Pancreas (tissue), 10 donors: ENCODE measurements around the gene COL11A1. TPM values are rescaled to one million over a fixed set of nuclear protein-coding genes. Genes with fewer than 3 reads are reported as not detected.

Source experiments
- ATAC-seq, 4 donors: fragments of 200-7000 bp; cut with Tn5 transposase; one replicate each; pipeline versions ENCODE4 v1.8.0 to v1.9.1; 2020; ENCODE audit warnings: mild to moderate bottlenecking in 4 of 4, moderate library complexity in 4 of 4
- DNase-seq, 6 donors: peaks; one replicate each; pipeline ENCODE4 v3.0.0-alpha.2; 2020
- FAIRE-seq: peaks from 2 replicates; lab custom pipeline; 2012; peaks lifted over from hg19 to GRCh38; lab: Jason Lieb, UNC
- H3K27ac ChIP-seq, 4 donors: fragments of 200-600 bp; sonication (generic); 1 replicate in 3 of 4; 2 replicates in 1 of 4; pipeline versions ENCODE4 v1.5.0 to v1.8.0; 2020
- H3K27me3 ChIP-seq, 4 donors: fragments of 200-600 bp; one replicate each; pipeline ENCODE4 v1.8.0; 2021
- H3K36me3 ChIP-seq, 3 donors: fragments of 200-600 bp; sonication (generic) in 1 of 3; one replicate each; pipeline versions ENCODE4 v1.5.0 to v1.8.0; 2020 to 2021
- H3K4me1 ChIP-seq, 3 donors: fragments of 200-600 bp; one replicate each; pipeline ENCODE4 v1.8.0; 2021
- H3K4me3 ChIP-seq, 4 donors: fragments of 200-600 bp; sonication (generic) in 2 of 4; one replicate each; pipeline versions ENCODE4 v1.5.0 to v1.8.0; 2020 to 2021
- H3K9me3 ChIP-seq, 4 donors: fragments of 200-600 bp; one replicate each; pipeline ENCODE4 v1.8.0; 2021
- CTCF ChIP-seq, 4 donors: fragments of 200-600 bp; sonication (generic) in 3 of 4; IDR thresholded peaks; one replicate each; pipeline versions ENCODE4 v1.5.0 to v1.8.0; 2021; ENCODE audit warnings: antibody characterized with exemption in 4 of 4
- WGBS, 2 donors: extraction: QIAGEN DNeasy Blood & Tissue Kit; methylation state at CpG; one replicate each; pipeline ENCODE4 v1.1.7; 2013; 5-methylcytosine and 5-hydroxymethylcytosine counted together
- intact Hi-C, 3 donors: fragments of 100-400 bp; cut with DNase I; formaldehyde crosslinking; loops; one replicate each; pipeline versions ENCODE4 v1.11.1 to v1.14.2; 2022
- polyA plus RNA-seq, 2 donors: library from polyadenylated mRNA; stranded (reverse); fragments of 200-250 nt; gene quantifications; one replicate each; pipeline ENCODE4 v1.2.3, GENCODE V29; 2013
- total RNA-seq, 6 donors: library from RNA; stranded (reverse); fragmentation: NEBNext Ultra II Directional in 4 of 6; extraction: Animal tissue kit (Norgen Biotek cat#: 25700) in 4 of 6; gene quantifications; one replicate each; pipeline versions ENCODE4 v1.2.1 to v1.2.4, GENCODE V29; 2021 to 2023
- donor health status: healthy with polysubstance abuse.
- donor health status: DM: no; HTN: no; CAD: no; lungs with moderate emphysema.
- donor health status: DM: no; HTN: no; CAD: no.
- donor health status: control.
- donor health status: control.
- donor health status: Bipolar disorder and iron deficiency.
- donor health status: DM: yes; HTN: yes; CAD: no.
- donor health status: DM: no; HTN: no; CAD: no.
- donor health status: DM: no; HTN: no; CAD: no.
- donor health status: DM: yes; HTN: yes; CAD: no.

The COL11A1 gene
- total and polyA plus RNA-seq, 8 donors, result 0.08 to 5.7 (median 0.38) TPM; not detected in 1

- DNase-seq, result no peak
Observed at GRCh38 chr1:103101399-103101798, 6.9 kb downstream of the COL11A1 start.

GRCh38 chr1:103089221-103089620 lies 19.1 kb downstream of the COL11A1 start:
- no peaks in the 10 kb centered on the region for H3K4me1 ChIP-seq
- 57 to 63% methylated on average over 2 of the region's 2 CpGs for WGBS, 2 donors
- no peak overlapping the region for H3K27ac ChIP-seq
- no peak for ATAC-seq
- no peaks in the 10 kb centered on the region for H3K36me3 ChIP-seq
- DNase-seq, result no peak
- no peak for FAIRE-seq
- intact Hi-C loops, result no loop called here
- no peaks in the 10 kb centered on the region for H3K27me3 ChIP-seq
- no peaks in the 10 kb centered on the region for H3K9me3 ChIP-seq
- no peak overlapping the region for H3K4me3 ChIP-seq
- no peak for TF ChIP-seq CTCF (IDR thresholded peaks at IDR 0.05)

More at GRCh38 chr1:103101399-103101798, 6.9 kb downstream of the COL11A1 start:
- ATAC-seq (no peak), FAIRE-seq (no peak)
- Histone ChIP-seq H3K27ac (no peak overlapping the region), H3K27me3 (no peaks in the 10 kb centered on the region), H3K4me1 (no peaks in the 10 kb centered on the region), H3K9me3 (no peaks in the 10 kb centered on the region), H3K4me3 (no peak overlapping the region), H3K36me3 (no peaks in the 10 kb centered on the region)
- 55 to 64% methylated on average over 1 of the region's 1 CpG for WGBS, 2 donors
- TF ChIP-seq CTCF (IDR thresholded peaks at IDR 0.05), result no peak
- intact Hi-C loops, result loop anchor here in 1 of 3 donors (10.0 kb wide), 1 partner anchor 353 kb away; no protein-coding TSS in a partner anchor

GRCh38 chr1:103087256-103087655 lies 21.1 kb downstream of the COL11A1 start:
- 46 to 55% methylated on average over 1 of the region's 1 CpG for WGBS, 2 donors
- FAIRE-seq, result no peak
- Histone ChIP-seq H3K9me3 (no peaks in the 10 kb centered on the region), H3K27ac (no peak overlapping the region), H3K36me3 (no peaks in the 10 kb centered on the region), H3K4me1 (no peaks in the 10 kb centered on the region), H3K27me3 (peaks cover 0 to 4% (median 0%) of the 10 kb centered on the region in 4 donors), H3K4me3 (no peak overlapping the region)
- intact Hi-C loops, result no loop called here
- TF ChIP-seq CTCF (IDR thresholded peaks at IDR 0.05), result no peak
- no peak for ATAC-seq
- DNase-seq, result no peak

- no peak for FAIRE-seq
- no peak for TF ChIP-seq CTCF (IDR thresholded peaks at IDR 0.05)
- Histone ChIP-seq H3K4me1 (no peaks in the 10 kb centered on the region), H3K9me3 (no peaks in the 10 kb centered on the region), H3K27me3 (peaks cover 0 to 4% (median 0%) of the 10 kb centered on the region in 4 donors), H3K36me3 (no peaks in the 10 kb centered on the region), H3K4me3 (no peak overlapping the region), H3K27ac (no peak overlapping the region)
- 24 to 55% methylated on average over 2 of the region's 2 CpGs for WGBS, 2 donors
- no peak for ATAC-seq
- no peak for DNase-seq
- intact Hi-C loops, result no loop called here
Observed at GRCh38 chr1:103084181-103084580, 24.1 kb downstream of the COL11A1 start.

GRCh38 chr1:103075316-103076000 lies 32.9 kb downstream of the COL11A1 start:
- Histone ChIP-seq H3K27ac (no peak overlapping the region), H3K4me1 (no peaks in the 10 kb centered on the region), H3K36me3 (no peaks in the 10 kb centered on the region), H3K9me3 (no peaks in the 10 kb centered on the region), H3K27me3 (no peaks in the 10 kb centered on the region), H3K4me3 (no peak overlapping the region)
- WGBS, 2 donors, result 73 to 85% methylated on average over 2 of the region's 2 CpGs
- intact Hi-C loops, result no loop called here
- TF ChIP-seq CTCF (IDR thresholded peaks at IDR 0.05), result no peak
- ATAC-seq (no peak), DNase-seq (no peak), FAIRE-seq (no peak)
